Stomach (tissue), 9 donors: Measurements from ENCODE around the gene CIBAR2. TPM values are rescaled to one million over a fixed set of nuclear protein-coding genes. Genes with fewer than 3 reads are reported as not detected.

ENCODE experiments used
- DNase-seq, 2 donors: peaks; one replicate each; pipeline versions ENCODE4 v3.0.0 to v3.0.0-alpha.2; 2013 to 2019
- H3K27ac ChIP-seq, 5 donors: fragments of 200-600 bp in 4 of 5; sonication (generic) in 4 of 5; one replicate each; pipeline ENCODE4 v1.5.1; 2013 to 2019; ENCODE audit warnings: mild to moderate bottlenecking in 1 of 5, moderate library complexity in 1 of 5
- H3K27me3 ChIP-seq, 3 donors: fragments of 200-600 bp; sonication (generic); one replicate each; pipeline ENCODE4 v1.5.1; 2017 to 2019; ENCODE audit warnings: mixed run types in 1 of 3
- H3K36me3 ChIP-seq, 4 donors: fragments of 200-600 bp; sonication (generic); 1 replicate in 3 of 4; 2 replicates in 1 of 4; pipeline ENCODE4 v1.5.1; 2016 to 2019
- H3K4me1 ChIP-seq, 4 donors: fragments of 200-600 bp; sonication (generic); one replicate each; pipeline ENCODE4 v1.5.1; 2016 to 2019
- H3K4me3 ChIP-seq, 4 donors: fragments of 200-600 bp; sonication (generic) in 3 of 4; one replicate each; pipeline ENCODE4 v1.5.1; 2016 to 2019; ENCODE audit warnings: mild to moderate bottlenecking in 1 of 4
- H3K9me3 ChIP-seq, 4 donors: fragments of 200-600 bp; sonication (generic); one replicate each; pipeline ENCODE4 v1.5.1; 2016 to 2019
- EP300 ChIP-seq: sonication (generic); formaldehyde crosslinking; IDR thresholded peaks from one replicate; pipeline ENCODE4 v1.6.1; 2017; ENCODE audit warnings: antibody characterized with exemption
- POLR2A ChIP-seq, 4 donors: fragments of 450-650 bp; IDR thresholded peaks; one replicate each; pipeline ENCODE4 v1.6.1; 2016; ENCODE audit warnings: antibody characterized with exemption in 4 of 4, control low read depth in 2 of 4, mild to moderate bottlenecking in 1 of 4, moderate library complexity in 1 of 4
- POLR2AphosphoS5 ChIP-seq, 3 donors: sonication (generic); formaldehyde crosslinking; IDR thresholded peaks; one replicate each; pipeline ENCODE4 v1.6.1; 2016; ENCODE audit warnings: antibody characterized with exemption in 3 of 3
- WGBS, 5 donors: extraction: QIAGEN DNeasy Blood & Tissue Kit in 3 of 5; methylation state at CpG; one replicate each; pipeline versions ENCODE4 v1.1.5 to v1.1.7; 2013 to 2018; 5-methylcytosine and 5-hydroxymethylcytosine counted together
- intact Hi-C: fragments of 100-400 bp; cut with DNase I; formaldehyde crosslinking; loops from one replicate; pipeline ENCODE4 v1.15.1; 2023; ENCODE audit warnings: low total_unique reads
- polyA plus RNA-seq, 3 donors: library from polyadenylated mRNA; stranded (reverse); fragments of 200-250 nt; gene quantifications; one replicate each; pipeline ENCODE4 v1.2.3, GENCODE V29; 2013
- total RNA-seq, 5 donors: library from RNA; depleted of rRNA; stranded (reverse); fragments of >200 nt; gene quantifications; one replicate each; pipeline versions ENCODE4 v1.1.0 to v1.2.3, GENCODE V29; 2014 to 2016
- TF ChIP-seq, protein P1 (sequence below), 7 experiments: fragments of 450-650 bp in 4 of 7; fragments of 200-600 bp in 3 of 7; sonication (generic) in 3 of 7; IDR thresholded peaks; one replicate each; pipeline ENCODE4 v1.5.1; 2016 to 2019; ENCODE audit warnings: antibody characterized with exemption in 7 of 7, control low read depth in 2 of 7, mild to moderate bottlenecking in 1 of 7
- donor health status: healthy with polysubstance abuse.
- donor health status: Bipolar disorder and iron deficiency.
- donor health status: healthy.

Gene CIBAR2
- total and polyA plus RNA-seq, 8 donors: 1.5 to 54.0 TPM; not detected in 6

DNA sequence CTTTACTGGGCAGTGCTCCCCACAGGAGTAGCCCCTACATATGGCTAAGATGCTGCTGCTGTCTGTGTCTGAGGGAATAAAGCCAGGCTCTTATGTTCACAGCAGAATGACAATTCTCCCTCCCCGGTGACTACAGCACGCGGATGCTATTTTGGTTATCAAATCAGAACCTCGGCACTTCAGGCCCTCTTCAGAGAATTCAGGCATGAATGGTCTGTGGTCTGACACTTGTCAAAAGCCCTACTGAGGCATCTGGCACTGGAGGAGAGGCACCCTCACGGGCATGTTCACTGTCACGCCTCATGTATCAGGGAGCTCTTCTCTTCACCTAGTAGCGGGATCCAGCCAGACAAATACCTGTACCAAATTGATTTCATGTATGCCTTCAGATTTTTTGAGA lies 54.3 kb downstream of the CIBAR2 start:
- TF ChIP-seq EP300 (no peak), POLR2A (IDR thresholded peaks at IDR 0.05) (no peak), POLR2AphosphoS5 (IDR thresholded peaks at IDR 0.05) (no peak)
- TF ChIP-seq, protein P1, sequence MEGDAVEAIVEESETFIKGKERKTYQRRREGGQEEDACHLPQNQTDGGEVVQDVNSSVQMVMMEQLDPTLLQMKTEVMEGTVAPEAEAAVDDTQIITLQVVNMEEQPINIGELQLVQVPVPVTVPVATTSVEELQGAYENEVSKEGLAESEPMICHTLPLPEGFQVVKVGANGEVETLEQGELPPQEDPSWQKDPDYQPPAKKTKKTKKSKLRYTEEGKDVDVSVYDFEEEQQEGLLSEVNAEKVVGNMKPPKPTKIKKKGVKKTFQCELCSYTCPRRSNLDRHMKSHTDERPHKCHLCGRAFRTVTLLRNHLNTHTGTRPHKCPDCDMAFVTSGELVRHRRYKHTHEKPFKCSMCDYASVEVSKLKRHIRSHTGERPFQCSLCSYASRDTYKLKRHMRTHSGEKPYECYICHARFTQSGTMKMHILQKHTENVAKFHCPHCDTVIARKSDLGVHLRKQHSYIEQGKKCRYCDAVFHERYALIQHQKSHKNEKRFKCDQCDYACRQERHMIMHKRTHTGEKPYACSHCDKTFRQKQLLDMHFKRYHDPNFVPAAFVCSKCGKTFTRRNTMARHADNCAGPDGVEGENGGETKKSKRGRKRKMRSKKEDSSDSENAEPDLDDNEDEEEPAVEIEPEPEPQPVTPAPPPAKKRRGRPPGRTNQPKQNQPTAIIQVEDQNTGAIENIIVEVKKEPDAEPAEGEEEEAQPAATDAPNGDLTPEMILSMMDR (IDR thresholded peaks at IDR 0.05): no peak

DNA sequence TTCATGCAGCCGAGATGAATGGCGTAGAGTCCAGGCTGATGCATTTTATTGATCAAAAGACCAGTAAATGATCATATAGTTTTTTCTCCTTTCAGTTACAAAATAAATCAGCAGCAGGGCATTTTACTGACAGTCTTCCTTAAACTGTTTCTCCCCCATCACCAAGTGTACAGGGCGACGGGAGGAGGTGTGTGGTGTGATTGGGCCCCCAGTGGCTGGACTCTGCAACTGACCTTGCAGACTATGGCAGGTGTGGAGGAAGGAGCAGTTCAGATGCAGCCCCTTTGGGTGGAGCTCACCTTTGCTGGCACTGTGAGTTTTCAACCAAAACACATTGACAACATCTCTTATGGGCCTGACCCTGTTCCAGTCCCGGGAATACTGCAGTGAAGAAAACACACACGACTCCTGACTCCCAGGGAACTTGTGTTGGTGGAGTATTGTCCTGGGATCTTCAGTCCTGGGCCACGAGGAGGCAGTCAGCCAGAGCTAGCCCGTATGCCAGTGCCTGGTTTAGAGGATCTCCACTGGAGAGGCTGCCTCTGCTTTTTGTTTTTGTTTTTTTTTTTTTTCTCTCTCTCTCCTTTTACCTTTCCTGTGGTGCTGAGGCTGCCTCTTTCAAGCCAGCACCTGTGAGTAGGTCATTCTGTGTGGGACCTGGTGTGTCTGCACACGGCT lies 54.9 kb downstream of the CIBAR2 start:
- intact Hi-C loops: no loop called here
- no peaks in the 10 kb centered on the region for H3K9me3 ChIP-seq
- peak; percentile 42 to 70 for DNase-seq
- peak overlapping the region in 3 of 5 donors; percentile 3 to 80 (median 73) for H3K27ac ChIP-seq
- peaks cover 12 to 56% (median 33%) of the 10 kb centered on the region in 4 donors for H3K4me1 ChIP-seq
- TF ChIP-seq EP300 (no peak), POLR2A (IDR thresholded peaks at IDR 0.05) (no peak), POLR2AphosphoS5 (IDR thresholded peaks at IDR 0.05) (no peak)
- TF ChIP-seq, protein P1 (IDR thresholded peaks at IDR 0.05): peak in 4 of 7 experiments; percentile 22 to 51 (median 36)
- WGBS, 5 donors: 61 to 80% (median 76%) methylated on average over 8 to 9 of the region's 9 CpGs
- H3K4me3 ChIP-seq: no peak overlapping the region
- peaks cover 0 to 19% (median 15%) of the 10 kb centered on the region in 4 donors for H3K36me3 ChIP-seq
- H3K27me3 ChIP-seq: no peaks in the 10 kb centered on the region

More for the DNA sequence above, 54.3 kb downstream of the CIBAR2 start:
- H3K27me3 ChIP-seq: no peaks in the 10 kb centered on the region
- no peak overlapping the region for H3K4me3 ChIP-seq
- peak overlapping the region in 1 of 5 donors; percentile 3 for H3K27ac ChIP-seq
- H3K4me1 ChIP-seq: peaks cover 12 to 62% (median 34%) of the 10 kb centered on the region in 4 donors
- no peaks in the 10 kb centered on the region for H3K9me3 ChIP-seq
- peaks cover 0 to 19% (median 15%) of the 10 kb centered on the region in 4 donors for H3K36me3 ChIP-seq
- intact Hi-C loops: no loop called here
- WGBS, 5 donors: 87 to 93% (median 89%) methylated on average over 7 of the region's 7 CpGs
- DNase-seq: no peak

GRCh38 chr16:85056211-85056748 lies 56.0 kb downstream of the CIBAR2 start:
- peak overlapping the region; percentile 1 to 33 (median 24) for H3K4me3 ChIP-seq
- peaks cover 12 to 46% (median 33%) of the 10 kb centered on the region in 4 donors for H3K4me1 ChIP-seq
- intact Hi-C loops: no loop called here
- peak overlapping the region in 4 of 5 donors; percentile 73 to 89 (median 80) for H3K27ac ChIP-seq
- H3K9me3 ChIP-seq: no peaks in the 10 kb centered on the region
- peak in 1 of 2 donors; percentile 50 for DNase-seq
- TF ChIP-seq POLR2A (IDR thresholded peaks at IDR 0.05): no peak
- TF ChIP-seq EP300: no peak
- no peak for TF ChIP-seq POLR2AphosphoS5 (IDR thresholded peaks at IDR 0.05)
- TF ChIP-seq, protein P1 (IDR thresholded peaks at IDR 0.05): peak in 1 of 7 experiments; percentile 14
- no peaks in the 10 kb centered on the region for H3K27me3 ChIP-seq
- 82 to 93% (median 87%) methylated on average over 16 of the region's 16 CpGs for WGBS, 5 donors
- H3K36me3 ChIP-seq: peaks cover 0 to 16% (median 8%) of the 10 kb centered on the region in 4 donors

- DNase-seq: peak; percentile 64 to 82
- Histone ChIP-seq H3K27me3 (no peaks in the 10 kb centered on the region), H3K9me3 (no peaks in the 10 kb centered on the region), H3K27ac (peak overlapping the region; percentile 51 to 89 (median 80)), H3K4me3 (peak overlapping the region; percentile 1 to 33 (median 24)), H3K4me1 (peaks cover 12 to 44% (median 34%) of the 10 kb centered on the region in 4 donors), H3K36me3 (peaks cover 0 to 16% (median 5%) of the 10 kb centered on the region in 4 donors)
- WGBS, 5 donors: 40 to 55% (median 42%) methylated on average over 14 of the region's 14 CpGs
- intact Hi-C loops: no loop called here
- TF ChIP-seq POLR2AphosphoS5 (IDR thresholded peaks at IDR 0.05): peak; percentile 33 to 62 (median 59)
- no peak for TF ChIP-seq EP300
These were observed 56.6 kb downstream of the CIBAR2 start for GRCh38 chr16:85055493-85056210.
